ENCODE results near the gene NFATC1.

NFATC1 gene

DNA sequence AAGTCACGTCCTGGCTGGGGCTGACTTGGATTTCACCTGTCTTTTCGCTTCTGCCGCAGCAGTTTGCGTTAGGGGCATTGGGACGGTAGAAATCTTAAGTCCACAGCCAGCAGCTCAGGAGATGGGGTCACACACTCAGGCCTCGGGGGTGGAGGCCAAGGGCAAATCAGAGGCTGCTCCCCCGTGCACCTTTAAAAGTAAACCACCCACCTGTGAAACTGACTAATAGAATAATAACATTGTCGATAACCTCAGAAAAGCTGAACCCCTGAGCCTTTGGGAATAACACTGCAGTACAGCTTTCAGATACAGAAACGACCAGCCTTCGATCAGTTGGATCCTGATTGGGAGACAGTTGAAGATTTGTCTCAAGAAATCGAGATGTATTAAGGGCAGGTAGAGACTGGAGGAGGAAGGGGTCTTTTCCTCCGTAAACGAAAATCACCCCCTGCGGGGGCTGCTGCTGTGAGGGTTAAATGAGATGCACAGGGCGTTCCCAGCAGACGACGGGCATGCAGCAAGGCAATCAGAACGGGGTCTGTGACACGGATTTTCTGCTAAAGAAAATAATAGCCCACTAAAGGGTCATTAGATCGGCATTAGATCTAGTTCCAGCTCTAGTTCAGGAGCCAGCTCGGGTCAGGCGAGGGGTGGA is 16.4 kb upstream of the NFATC1 start:
- no peak for TF ChIP-seq CTCF (IDR thresholded peaks at IDR 0.05; ENCODE audit: low read depth, low read length, missing control alignments)
- in situ Hi-C loops (cut with HindIII; ENCODE audit: low sequenced_read_pairs): no loop called here
- no peak overlapping the region for H3K4me3 ChIP-seq (ENCODE audit: low read depth, low read length)
- DNase-seq (ENCODE audit: low read depth): no peak

GRCh38 chr18:79379931-79380815 is 15.6 kb upstream of the NFATC1 start:
- no peak overlapping the region for H3K4me3 ChIP-seq (ENCODE audit: low read depth, low read length)
- TF ChIP-seq CTCF (IDR thresholded peaks at IDR 0.05; ENCODE audit: low read depth, low read length, missing control alignments): no peak
- in situ Hi-C loops (cut with HindIII; ENCODE audit: low sequenced_read_pairs): loop anchor here (10.0 kb wide), 1 partner anchor 335 kb away; no protein-coding TSS in a partner anchor
- DNase-seq (ENCODE audit: low read depth): no peak

GRCh38 chr18:79380816-79381806 is 14.6 kb upstream of the NFATC1 start:
- peak; percentile 81 for TF ChIP-seq CTCF (IDR thresholded peaks at IDR 0.05; ENCODE audit: low read depth, low read length, missing control alignments)
- no peak for DNase-seq (ENCODE audit: low read depth)
- in situ Hi-C loops (cut with HindIII; ENCODE audit: low sequenced_read_pairs): loop anchor here (10.0 kb wide), 1 partner anchor 334 kb away; no protein-coding TSS in a partner anchor
- H3K4me3 ChIP-seq (ENCODE audit: low read depth, low read length): no peak overlapping the region

- DNase-seq (ENCODE audit: low read depth): no peak
- in situ Hi-C loops (cut with HindIII; ENCODE audit: low sequenced_read_pairs): loop anchor here (10.0 kb wide), 1 partner anchor 333 kb away; no protein-coding TSS in a partner anchor
- TF ChIP-seq CTCF (IDR thresholded peaks at IDR 0.05; ENCODE audit: low read depth, low read length, missing control alignments): no peak
- H3K4me3 ChIP-seq (ENCODE audit: low read depth, low read length): no peak overlapping the region
Observed at GRCh38 chr18:79381811-79382311, 13.9 kb upstream of the NFATC1 start.

- DNase-seq (ENCODE audit: low read depth): no peak
- no peak for TF ChIP-seq CTCF (IDR thresholded peaks at IDR 0.05; ENCODE audit: low read depth, low read length, missing control alignments)
- no peak overlapping the region for H3K4me3 ChIP-seq (ENCODE audit: low read depth, low read length)
- in situ Hi-C loops (cut with HindIII; ENCODE audit: low sequenced_read_pairs): loop anchor here (10.0 kb wide), 1 partner anchor 332 kb away; no protein-coding TSS in a partner anchor
Observed at GRCh38 chr18:79382681-79383387, 12.9 kb upstream of the NFATC1 start.

Data from astrocyte of the cerebellum (primary cell).